OCI-LY1 (cell line): ENCODE measurements around the gene ROR1.

Experiments
- H2AFZ ChIP-seq: fragments of 200-600 bp; sonication (generic), shearing (Covaris generic); 2 replicates; pipeline ENCODE4 v1.6.0; 2014; ENCODE audit warnings: antibody characterized with exemption, mild to moderate bottlenecking, low read length
- H3F3A ChIP-seq: fragments of 200-600 bp; sonication (generic), shearing (Covaris generic); 2 replicates; pipeline ENCODE4 v1.6.0; 2014; ENCODE audit warnings: mild to moderate bottlenecking, antibody characterized with exemption, low read length, moderate library complexity; ENCODE audit not compliant: insufficient read depth
- H3K27ac ChIP-seq: fragments of 200-600 bp; sonication (generic); 2 replicates; pipeline ENCODE4 v1.5.1; 2014; ENCODE audit warnings: low read length, mixed run types, mild to moderate bottlenecking, low read depth; ENCODE audit not compliant: poor library complexity, severe bottlenecking
- H3K27me3 ChIP-seq: fragments of 200-600 bp; sonication (generic); 2 replicates; pipeline ENCODE4 v1.6.0; 2014; ENCODE audit warnings: antibody characterized with exemption, mild to moderate bottlenecking, low read length, moderate library complexity; ENCODE audit not compliant: insufficient read depth
- H3K36me3 ChIP-seq: fragments of 200-600 bp; sonication (generic); 2 replicates; pipeline ENCODE4 v1.6.1; 2014; ENCODE audit warnings: mild to moderate bottlenecking, antibody characterized with exemption, low read length, moderate library complexity, mixed read lengths; ENCODE audit not compliant: insufficient read depth
- H3K4me1 ChIP-seq: fragments of 200-600 bp; sonication (generic); 2 replicates; pipeline ENCODE4 v1.5.1; 2014; ENCODE audit warnings: mild to moderate bottlenecking, low read length, moderate library complexity; ENCODE audit not compliant: insufficient read depth, severe bottlenecking
- H3K4me2 ChIP-seq: fragments of 200-600 bp; sonication (generic), shearing (Covaris generic); 2 replicates; pipeline ENCODE4 v1.6.1; 2014; ENCODE audit warnings: low read length
- H3K4me3 ChIP-seq: fragments of 200-600 bp; sonication (generic); 2 replicates; pipeline ENCODE4 v1.5.1; 2014; ENCODE audit warnings: low read length, low read depth, mild to moderate bottlenecking, mixed read lengths; ENCODE audit not compliant: poor library complexity, severe bottlenecking
- H3K79me2 ChIP-seq: fragments of 200-600 bp; shearing (Covaris generic); 2 replicates; pipeline ENCODE4 v1.6.1; 2016; ENCODE audit warnings: mixed run types, low read length, mixed read lengths; ENCODE audit not compliant: insufficient read depth
- H3K9ac ChIP-seq: fragments of 200-600 bp; sonication (generic), shearing (Covaris generic); 2 replicates; pipeline ENCODE4 v1.6.1; 2014; ENCODE audit warnings: mild to moderate bottlenecking, low read length, mixed read lengths
- H3K9me2 ChIP-seq: fragments of 200-600 bp; sonication (generic), shearing (Covaris generic); 2 replicates; pipeline ENCODE4 v1.6.1; 2014; ENCODE audit warnings: low read depth, mild to moderate bottlenecking, low read length, mixed read lengths
- H3K9me3 ChIP-seq: fragments of 200-600 bp; shearing (Covaris generic); 2 replicates; pipeline ENCODE4 v1.6.1; 2014; ENCODE audit warnings: low read length, mixed read lengths
- H4K20me1 ChIP-seq: fragments of 200-600 bp; sonication (generic), shearing (Covaris generic); 2 replicates; pipeline ENCODE4 v1.6.0; 2016; ENCODE audit warnings: mild to moderate bottlenecking, low read length; ENCODE audit not compliant: insufficient read depth
- EZH2 ChIP-seq: fragments of 200-600 bp; sonication (generic), shearing (Covaris generic); IDR thresholded peaks from 2 replicates; pipeline ENCODE4 v1.8.0; 2017; ENCODE audit warnings: borderline replicate concordance, mixed run types, mild to moderate bottlenecking, antibody characterized with exemption, low read length, moderate library complexity, mixed read lengths
- TF ChIP-seq, protein P1 (sequence below): fragments of 200-600 bp; sonication (generic), shearing (Covaris generic); IDR thresholded peaks from 2 replicates; pipeline ENCODE4 v1.5.1; 2017; ENCODE audit warnings: mild to moderate bottlenecking, antibody characterized with exemption, low read length, moderate library complexity, mixed read lengths

ROR1 gene

DNA sequence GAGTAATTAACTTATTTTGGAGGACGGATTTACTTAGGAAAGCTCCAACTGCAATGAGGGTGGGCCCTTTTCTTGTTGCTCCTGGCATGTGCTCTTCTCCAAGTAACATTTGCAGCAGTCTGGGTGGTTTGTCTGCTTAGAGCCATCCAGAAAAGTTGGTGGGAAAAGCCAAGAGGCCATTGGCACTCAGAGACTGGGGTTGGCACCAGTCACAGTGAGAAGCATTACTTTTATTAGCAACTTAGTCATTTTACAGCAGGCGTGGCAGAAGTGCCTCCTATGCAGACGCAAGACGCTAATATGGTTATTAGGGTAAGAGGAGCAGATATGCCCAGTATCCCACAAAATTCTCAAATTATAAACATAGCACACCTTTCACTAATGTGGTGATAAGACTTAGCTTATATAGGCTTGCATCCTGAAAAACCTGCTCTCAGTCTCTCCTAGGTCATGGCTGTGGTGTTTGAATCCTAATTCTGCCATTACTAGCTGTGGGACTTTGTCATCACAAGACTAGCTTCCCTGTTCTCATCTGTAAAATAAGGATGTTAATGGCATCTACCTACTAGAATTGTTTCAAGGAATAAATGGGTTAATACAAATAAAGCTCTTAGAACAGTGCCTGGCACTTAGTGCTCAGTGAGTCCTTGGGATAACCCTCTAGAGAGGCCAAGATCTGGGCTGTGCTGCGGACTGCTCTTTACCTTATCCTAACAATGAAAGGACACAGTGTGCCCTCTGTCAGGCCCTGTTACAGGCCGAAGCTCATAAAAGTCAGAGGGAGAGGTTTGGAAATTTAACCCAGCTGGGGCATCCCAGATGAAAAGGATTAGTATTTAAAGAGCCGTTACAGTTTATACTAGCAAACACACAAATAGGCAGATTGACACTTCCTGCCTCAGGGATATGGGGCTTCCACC lies 154.6 kb downstream of the ROR1 start:
- no peaks in the 10 kb centered on the region for H3F3A ChIP-seq
- H4K20me1 ChIP-seq = no peaks in the 10 kb centered on the region
- no peaks in the 10 kb centered on the region for H3K79me2 ChIP-seq
- TF ChIP-seq, protein P1, sequence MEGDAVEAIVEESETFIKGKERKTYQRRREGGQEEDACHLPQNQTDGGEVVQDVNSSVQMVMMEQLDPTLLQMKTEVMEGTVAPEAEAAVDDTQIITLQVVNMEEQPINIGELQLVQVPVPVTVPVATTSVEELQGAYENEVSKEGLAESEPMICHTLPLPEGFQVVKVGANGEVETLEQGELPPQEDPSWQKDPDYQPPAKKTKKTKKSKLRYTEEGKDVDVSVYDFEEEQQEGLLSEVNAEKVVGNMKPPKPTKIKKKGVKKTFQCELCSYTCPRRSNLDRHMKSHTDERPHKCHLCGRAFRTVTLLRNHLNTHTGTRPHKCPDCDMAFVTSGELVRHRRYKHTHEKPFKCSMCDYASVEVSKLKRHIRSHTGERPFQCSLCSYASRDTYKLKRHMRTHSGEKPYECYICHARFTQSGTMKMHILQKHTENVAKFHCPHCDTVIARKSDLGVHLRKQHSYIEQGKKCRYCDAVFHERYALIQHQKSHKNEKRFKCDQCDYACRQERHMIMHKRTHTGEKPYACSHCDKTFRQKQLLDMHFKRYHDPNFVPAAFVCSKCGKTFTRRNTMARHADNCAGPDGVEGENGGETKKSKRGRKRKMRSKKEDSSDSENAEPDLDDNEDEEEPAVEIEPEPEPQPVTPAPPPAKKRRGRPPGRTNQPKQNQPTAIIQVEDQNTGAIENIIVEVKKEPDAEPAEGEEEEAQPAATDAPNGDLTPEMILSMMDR = no peak
- TF ChIP-seq EZH2 = no peak
- H2AFZ ChIP-seq = no peak overlapping the region
- no peak overlapping the region for H3K9ac ChIP-seq
- H3K27ac ChIP-seq = no peak overlapping the region
- no peak overlapping the region for H3K4me3 ChIP-seq
- no peaks in the 10 kb centered on the region for H3K9me3 ChIP-seq
- H3K9me2 ChIP-seq = no peaks in the 10 kb centered on the region
- H3K4me1 ChIP-seq = no peaks in the 10 kb centered on the region
- H3K4me2 ChIP-seq = no peak overlapping the region
- no peaks in the 10 kb centered on the region for H3K36me3 ChIP-seq
- H3K27me3 ChIP-seq = 0 out of 2 replicates have a peak, but pooled peaks cover 3% of the 10 kb centered on the region

DNA sequence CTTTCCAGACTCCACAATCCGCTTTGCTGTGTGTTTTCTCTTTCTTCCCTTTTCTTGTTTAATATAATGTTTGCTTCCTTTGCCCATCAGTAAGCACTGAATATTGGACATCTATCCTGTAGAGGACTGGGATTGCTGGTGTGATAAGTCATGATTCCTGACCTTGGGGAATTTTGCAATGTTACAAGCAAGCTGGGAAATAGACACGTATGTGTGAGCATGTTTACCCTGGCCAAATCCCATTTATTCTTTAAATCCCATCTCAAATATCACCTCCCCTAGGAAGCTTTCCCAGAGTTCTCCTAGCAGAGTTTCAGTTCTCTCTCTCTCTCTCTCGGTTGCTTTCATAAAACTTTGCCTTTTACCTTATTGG lies 155.3 kb downstream of the ROR1 start:
- H3K27me3 ChIP-seq = 0 out of 2 replicates have a peak, but pooled peaks cover 3% of the 10 kb centered on the region
- no peaks in the 10 kb centered on the region for H3K4me1 ChIP-seq
- H3K4me3 ChIP-seq = no peak overlapping the region
- no peak for TF ChIP-seq EZH2
- TF ChIP-seq, protein P1 = no peak
- no peaks in the 10 kb centered on the region for H3K36me3 ChIP-seq
- H3K9me2 ChIP-seq = no peaks in the 10 kb centered on the region
- H3K9ac ChIP-seq = no peak overlapping the region
- H3K4me2 ChIP-seq = no peak overlapping the region
- H3F3A ChIP-seq = no peaks in the 10 kb centered on the region
- H2AFZ ChIP-seq = no peak overlapping the region
- H3K79me2 ChIP-seq = no peaks in the 10 kb centered on the region
- H3K9me3 ChIP-seq = no peaks in the 10 kb centered on the region
- no peak overlapping the region for H3K27ac ChIP-seq
- no peaks in the 10 kb centered on the region for H4K20me1 ChIP-seq

GRCh38 chr1:63931468-63931867 lies 157.7 kb downstream of the ROR1 start:
- Histone ChIP-seq H3K4me3 (no peak overlapping the region), H3K79me2 (no peaks in the 10 kb centered on the region), H3K4me2 (no peak overlapping the region), H3F3A (no peaks in the 10 kb centered on the region), H3K27me3 (0 out of 2 replicates have a peak, but pooled peaks cover 3% of the 10 kb centered on the region), H3K9ac (no peak overlapping the region), H2AFZ (no peak overlapping the region), H3K9me2 (no peaks in the 10 kb centered on the region), H4K20me1 (no peaks in the 10 kb centered on the region), H3K9me3 (no peaks in the 10 kb centered on the region), H3K36me3 (no peaks in the 10 kb centered on the region), H3K4me1 (no peaks in the 10 kb centered on the region), H3K27ac (no peak overlapping the region)
- no peak for TF ChIP-seq EZH2
- TF ChIP-seq, protein P1 = no peak
